ENCODE measurements around the gene PRKCQ.

Gene PRKCQ

GRCh38 chr10:6579904-6580278, at the start of gene PRKCQ:
Gene PRKCQ, minus strand, starts transcription at chr10:6580276. Its CDS starts 65,141 bp downstream, at chr10:6515135.
- peak within 1 kb of the TSS; percentile 62 to 76 for H3K9ac ChIP-seq (ENCODE audit: low read depth in 1 of 2, low read length in 2 of 2)
- peaks cover 0 to 4% of the 10 kb centered on the region in 2 donors for H3K4me1 ChIP-seq (ENCODE audit: control insufficient read depth in 1 of 2, insufficient read depth in 2 of 2, low read length in 2 of 2)
- no peaks in the 10 kb centered on the region for H3K36me3 ChIP-seq (ENCODE audit: control insufficient read depth in 1 of 2, insufficient read depth in 2 of 2, low read length in 2 of 2)
- H3K9me3 ChIP-seq (ENCODE audit: control insufficient read depth in 1 of 2, low read length in 2 of 2) = no peaks in the 10 kb centered on the region
- peak within 1 kb of the TSS; percentile 76 to 79 for H3K4me3 ChIP-seq (ENCODE audit: low read depth in 1 of 2, low read length in 2 of 2)
- peaks cover 0 to 2% of the 10 kb centered on the region in 2 donors for H3K27me3 ChIP-seq (ENCODE audit: control insufficient read depth in 1 of 2, insufficient read depth in 2 of 2, low read length in 2 of 2)
- peak within 1 kb of the TSS; percentile 33 for H3K27ac ChIP-seq (ENCODE audit: low read depth, low read length)

- Histone ChIP-seq H3K9ac (ENCODE audit: low read depth in 1 of 2, low read length in 2 of 2) (no peak overlapping the region), H3K9me3 (ENCODE audit: control insufficient read depth in 1 of 2, low read length in 2 of 2) (no peaks in the 10 kb centered on the region), H3K4me1 (ENCODE audit: control insufficient read depth in 1 of 2, insufficient read depth in 2 of 2, low read length in 2 of 2) (no peaks in the 10 kb centered on the region), H3K27ac (ENCODE audit: low read depth, low read length) (no peak overlapping the region), H3K36me3 (ENCODE audit: control insufficient read depth in 1 of 2, insufficient read depth in 2 of 2, low read length in 2 of 2) (no peaks in the 10 kb centered on the region), H3K4me3 (ENCODE audit: low read depth in 1 of 2, low read length in 2 of 2) (no peak overlapping the region), H3K27me3 (ENCODE audit: control insufficient read depth in 1 of 2, insufficient read depth in 2 of 2, low read length in 2 of 2) (no peaks in the 10 kb centered on the region)
These were observed 45.4 kb upstream of the PRKCQ start for GRCh38 chr10:6625428-6625827.

- H3K9me3 ChIP-seq (ENCODE audit: control insufficient read depth in 1 of 2, low read length in 2 of 2) = no peaks in the 10 kb centered on the region
- no peak overlapping the region for H3K27ac ChIP-seq (ENCODE audit: low read depth, low read length)
- H3K36me3 ChIP-seq (ENCODE audit: control insufficient read depth in 1 of 2, insufficient read depth in 2 of 2, low read length in 2 of 2) = no peaks in the 10 kb centered on the region
These were observed 44.3 kb upstream of the PRKCQ start for GRCh38 chr10:6624392-6624791.

GRCh38 chr10:6622921-6623320, 42.8 kb upstream of the PRKCQ start:
- H3K27me3 ChIP-seq (ENCODE audit: control insufficient read depth in 1 of 2, insufficient read depth in 2 of 2, low read length in 2 of 2) = no peaks in the 10 kb centered on the region
- no peak overlapping the region for H3K4me3 ChIP-seq (ENCODE audit: low read depth in 1 of 2, low read length in 2 of 2)
- H3K4me1 ChIP-seq (ENCODE audit: control insufficient read depth in 1 of 2, insufficient read depth in 2 of 2, low read length in 2 of 2) = no peaks in the 10 kb centered on the region
- no peak overlapping the region for H3K9ac ChIP-seq (ENCODE audit: low read depth in 1 of 2, low read length in 2 of 2)
- no peaks in the 10 kb centered on the region for H3K9me3 ChIP-seq (ENCODE audit: control insufficient read depth in 1 of 2, low read length in 2 of 2)
- H3K36me3 ChIP-seq (ENCODE audit: control insufficient read depth in 1 of 2, insufficient read depth in 2 of 2, low read length in 2 of 2) = no peaks in the 10 kb centered on the region
- no peak overlapping the region for H3K27ac ChIP-seq (ENCODE audit: low read depth, low read length)

More at GRCh38 chr10:6624392-6624791, 44.3 kb upstream of the PRKCQ start:
- no peaks in the 10 kb centered on the region for H3K4me1 ChIP-seq (ENCODE audit: control insufficient read depth in 1 of 2, insufficient read depth in 2 of 2, low read length in 2 of 2)
- no peak overlapping the region for H3K4me3 ChIP-seq (ENCODE audit: low read depth in 1 of 2, low read length in 2 of 2)
- H3K9ac ChIP-seq (ENCODE audit: low read depth in 1 of 2, low read length in 2 of 2) = no peak overlapping the region
- no peaks in the 10 kb centered on the region for H3K27me3 ChIP-seq (ENCODE audit: control insufficient read depth in 1 of 2, insufficient read depth in 2 of 2, low read length in 2 of 2)

GRCh38 chr10:6621536-6621935, 41.5 kb upstream of the PRKCQ start:
- H3K27me3 ChIP-seq (ENCODE audit: control insufficient read depth in 1 of 2, insufficient read depth in 2 of 2, low read length in 2 of 2) = no peaks in the 10 kb centered on the region
- no peak overlapping the region for H3K9ac ChIP-seq (ENCODE audit: low read depth in 1 of 2, low read length in 2 of 2)
- H3K4me1 ChIP-seq (ENCODE audit: control insufficient read depth in 1 of 2, insufficient read depth in 2 of 2, low read length in 2 of 2) = no peaks in the 10 kb centered on the region
- no peaks in the 10 kb centered on the region for H3K36me3 ChIP-seq (ENCODE audit: control insufficient read depth in 1 of 2, insufficient read depth in 2 of 2, low read length in 2 of 2)
- H3K9me3 ChIP-seq (ENCODE audit: control insufficient read depth in 1 of 2, low read length in 2 of 2) = no peaks in the 10 kb centered on the region
- H3K4me3 ChIP-seq (ENCODE audit: low read depth in 1 of 2, low read length in 2 of 2) = no peak overlapping the region
- H3K27ac ChIP-seq (ENCODE audit: low read depth, low read length) = no peak overlapping the region

- Histone ChIP-seq H3K27me3 (ENCODE audit: control insufficient read depth in 1 of 2, insufficient read depth in 2 of 2, low read length in 2 of 2) (no peaks in the 10 kb centered on the region), H3K4me1 (ENCODE audit: control insufficient read depth in 1 of 2, insufficient read depth in 2 of 2, low read length in 2 of 2) (no peaks in the 10 kb centered on the region), H3K4me3 (ENCODE audit: low read depth in 1 of 2, low read length in 2 of 2) (no peak overlapping the region), H3K9ac (ENCODE audit: low read depth in 1 of 2, low read length in 2 of 2) (no peak overlapping the region), H3K36me3 (ENCODE audit: control insufficient read depth in 1 of 2, insufficient read depth in 2 of 2, low read length in 2 of 2) (no peaks in the 10 kb centered on the region), H3K27ac (ENCODE audit: low read depth, low read length) (no peak overlapping the region), H3K9me3 (ENCODE audit: control insufficient read depth in 1 of 2, low read length in 2 of 2) (no peaks in the 10 kb centered on the region)
These were observed 39.6 kb upstream of the PRKCQ start for GRCh38 chr10:6619660-6620059.

GRCh38 chr10:6618340-6618739, 38.3 kb upstream of the PRKCQ start:
- no peak overlapping the region for H3K4me3 ChIP-seq (ENCODE audit: low read depth in 1 of 2, low read length in 2 of 2)
- peaks cover 0 to 2% of the 10 kb centered on the region in 2 donors for H3K9me3 ChIP-seq (ENCODE audit: control insufficient read depth in 1 of 2, low read length in 2 of 2)
- H3K9ac ChIP-seq (ENCODE audit: low read depth in 1 of 2, low read length in 2 of 2) = no peak overlapping the region
- H3K36me3 ChIP-seq (ENCODE audit: control insufficient read depth in 1 of 2, insufficient read depth in 2 of 2, low read length in 2 of 2) = no peaks in the 10 kb centered on the region
- no peaks in the 10 kb centered on the region for H3K4me1 ChIP-seq (ENCODE audit: control insufficient read depth in 1 of 2, insufficient read depth in 2 of 2, low read length in 2 of 2)
- H3K27ac ChIP-seq (ENCODE audit: low read depth, low read length) = no peak overlapping the region
- H3K27me3 ChIP-seq (ENCODE audit: control insufficient read depth in 1 of 2, insufficient read depth in 2 of 2, low read length in 2 of 2) = no peaks in the 10 kb centered on the region

GRCh38 chr10:6617309-6618076, 37.4 kb upstream of the PRKCQ start:
- no peaks in the 10 kb centered on the region for H3K27me3 ChIP-seq (ENCODE audit: control insufficient read depth in 1 of 2, insufficient read depth in 2 of 2, low read length in 2 of 2)
- H3K9ac ChIP-seq (ENCODE audit: low read depth in 1 of 2, low read length in 2 of 2) = no peak overlapping the region
- no peak overlapping the region for H3K4me3 ChIP-seq (ENCODE audit: low read depth in 1 of 2, low read length in 2 of 2)
- H3K4me1 ChIP-seq (ENCODE audit: control insufficient read depth in 1 of 2, insufficient read depth in 2 of 2, low read length in 2 of 2) = no peaks in the 10 kb centered on the region
- H3K36me3 ChIP-seq (ENCODE audit: control insufficient read depth in 1 of 2, insufficient read depth in 2 of 2, low read length in 2 of 2) = no peaks in the 10 kb centered on the region
- H3K27ac ChIP-seq (ENCODE audit: low read depth, low read length) = no peak overlapping the region
- H3K9me3 ChIP-seq (ENCODE audit: control insufficient read depth in 1 of 2, low read length in 2 of 2) = peaks cover 0 to 2% of the 10 kb centered on the region in 2 donors

GRCh38 chr10:6615971-6616370, 35.9 kb upstream of the PRKCQ start:
- H3K27ac ChIP-seq (ENCODE audit: low read depth, low read length) = no peak overlapping the region
- H3K9me3 ChIP-seq (ENCODE audit: control insufficient read depth in 1 of 2, low read length in 2 of 2) = peaks cover 0 to 2% of the 10 kb centered on the region in 2 donors
- H3K27me3 ChIP-seq (ENCODE audit: control insufficient read depth in 1 of 2, insufficient read depth in 2 of 2, low read length in 2 of 2) = no peaks in the 10 kb centered on the region
- no peaks in the 10 kb centered on the region for H3K4me1 ChIP-seq (ENCODE audit: control insufficient read depth in 1 of 2, insufficient read depth in 2 of 2, low read length in 2 of 2)
- no peak overlapping the region for H3K4me3 ChIP-seq (ENCODE audit: low read depth in 1 of 2, low read length in 2 of 2)
- no peaks in the 10 kb centered on the region for H3K36me3 ChIP-seq (ENCODE audit: control insufficient read depth in 1 of 2, insufficient read depth in 2 of 2, low read length in 2 of 2)
- H3K9ac ChIP-seq (ENCODE audit: low read depth in 1 of 2, low read length in 2 of 2) = no peak overlapping the region

- Histone ChIP-seq H3K36me3 (ENCODE audit: control insufficient read depth in 1 of 2, insufficient read depth in 2 of 2, low read length in 2 of 2) (no peaks in the 10 kb centered on the region), H3K27ac (ENCODE audit: low read depth, low read length) (no peak overlapping the region), H3K9ac (ENCODE audit: low read depth in 1 of 2, low read length in 2 of 2) (no peak overlapping the region), H3K4me1 (ENCODE audit: control insufficient read depth in 1 of 2, insufficient read depth in 2 of 2, low read length in 2 of 2) (no peaks in the 10 kb centered on the region), H3K9me3 (ENCODE audit: control insufficient read depth in 1 of 2, low read length in 2 of 2) (peaks cover 0 to 2% of the 10 kb centered on the region in 2 donors), H3K4me3 (ENCODE audit: low read depth in 1 of 2, low read length in 2 of 2) (no peak overlapping the region), H3K27me3 (ENCODE audit: control insufficient read depth in 1 of 2, insufficient read depth in 2 of 2, low read length in 2 of 2) (no peaks in the 10 kb centered on the region)
These were observed 32.3 kb upstream of the PRKCQ start for GRCh38 chr10:6612371-6612770.
